ENCODE results near the gene PPP2R1B. TPM values are rescaled to one million over a fixed set of nuclear protein-coding genes. Genes with fewer than 3 reads are reported as not detected.

The PPP2R1B gene
- total RNA-seq, 1 donor from 2014 or later, result 37.9 TPM

DNA sequence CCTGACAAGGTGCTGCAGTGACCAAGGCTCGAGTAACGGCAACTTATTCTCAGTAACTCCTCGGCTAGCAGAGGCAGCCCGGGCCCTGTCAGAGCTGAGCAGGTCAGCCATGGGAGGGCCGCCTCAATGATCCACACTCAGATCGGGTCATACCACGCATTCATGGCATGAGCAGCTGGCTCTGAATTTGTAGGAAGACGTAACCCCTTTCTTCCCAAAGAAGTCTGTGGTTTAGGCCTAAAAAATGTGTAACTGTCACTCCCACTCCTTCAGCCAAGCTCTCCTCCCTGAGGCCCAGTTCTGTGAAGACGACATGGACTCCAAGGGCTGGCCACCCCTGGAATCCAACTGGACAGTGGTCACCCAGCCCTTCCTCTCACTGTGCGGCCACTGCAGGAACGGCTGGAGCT is 30.0 kb downstream of the PPP2R1B start:
- no peaks in the 10 kb centered on the region for H3K4me1 Mint-ChIP-seq
- intact Hi-C loops (cut with micrococcal nuclease), result no loop called here
- H3K36me3 Mint-ChIP-seq (ENCODE audit: low read depth), result peaks cover 28% of the 10 kb centered on the region
- H3K9me3 Mint-ChIP-seq, result no peaks in the 10 kb centered on the region
- POLR2A ChIA-PET, result no interaction called here
- CTCF ChIA-PET, result no interaction called here
- no peak for ATAC-seq (ENCODE audit: low read depth)
- H3K27me3 Mint-ChIP-seq, result no peaks in the 10 kb centered on the region
- H3K27ac Mint-ChIP-seq, result no peak overlapping the region
- H3K4me3 Mint-ChIP-seq, result no peak overlapping the region
- TF ChIP-seq, protein P1, sequence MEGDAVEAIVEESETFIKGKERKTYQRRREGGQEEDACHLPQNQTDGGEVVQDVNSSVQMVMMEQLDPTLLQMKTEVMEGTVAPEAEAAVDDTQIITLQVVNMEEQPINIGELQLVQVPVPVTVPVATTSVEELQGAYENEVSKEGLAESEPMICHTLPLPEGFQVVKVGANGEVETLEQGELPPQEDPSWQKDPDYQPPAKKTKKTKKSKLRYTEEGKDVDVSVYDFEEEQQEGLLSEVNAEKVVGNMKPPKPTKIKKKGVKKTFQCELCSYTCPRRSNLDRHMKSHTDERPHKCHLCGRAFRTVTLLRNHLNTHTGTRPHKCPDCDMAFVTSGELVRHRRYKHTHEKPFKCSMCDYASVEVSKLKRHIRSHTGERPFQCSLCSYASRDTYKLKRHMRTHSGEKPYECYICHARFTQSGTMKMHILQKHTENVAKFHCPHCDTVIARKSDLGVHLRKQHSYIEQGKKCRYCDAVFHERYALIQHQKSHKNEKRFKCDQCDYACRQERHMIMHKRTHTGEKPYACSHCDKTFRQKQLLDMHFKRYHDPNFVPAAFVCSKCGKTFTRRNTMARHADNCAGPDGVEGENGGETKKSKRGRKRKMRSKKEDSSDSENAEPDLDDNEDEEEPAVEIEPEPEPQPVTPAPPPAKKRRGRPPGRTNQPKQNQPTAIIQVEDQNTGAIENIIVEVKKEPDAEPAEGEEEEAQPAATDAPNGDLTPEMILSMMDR (IDR thresholded peaks at IDR 0.05), result no peak
- DNase-seq, result no peak

- H3K36me3 Mint-ChIP-seq (ENCODE audit: low read depth), result peaks cover 21% of the 10 kb centered on the region
- TF ChIP-seq, protein P1 (IDR thresholded peaks at IDR 0.05), result no peak
- intact Hi-C loops (cut with micrococcal nuclease), result no loop called here
- H3K27ac Mint-ChIP-seq, result no peak overlapping the region
- no peaks in the 10 kb centered on the region for H3K9me3 Mint-ChIP-seq
- ChIA-PET CTCF (no interaction called here), POLR2A (no interaction called here)
- DNase-seq, result no peak
- ATAC-seq (ENCODE audit: low read depth), result no peak
- no peaks in the 10 kb centered on the region for H3K4me1 Mint-ChIP-seq
- no peaks in the 10 kb centered on the region for H3K27me3 Mint-ChIP-seq
- H3K4me3 Mint-ChIP-seq, result no peak overlapping the region
Measured at GRCh38 chr11:111735262-111736116, 30.7 kb downstream of the PPP2R1B start.

DNA sequence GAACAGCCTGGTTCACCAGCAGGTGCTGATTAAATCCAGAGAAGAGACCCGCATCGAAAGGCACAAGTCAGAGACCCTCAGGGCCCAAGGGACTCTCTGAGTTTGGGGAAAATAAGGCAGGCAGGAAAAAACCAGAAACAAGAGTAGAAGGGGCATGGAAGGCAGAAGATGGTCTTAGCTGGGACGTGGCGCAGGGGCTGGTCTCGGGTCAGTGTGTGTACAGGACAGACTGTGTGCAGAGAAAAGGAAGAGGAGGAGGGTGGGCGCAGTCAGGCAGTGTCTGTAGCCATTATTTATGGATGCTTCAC is 31.3 kb downstream of the PPP2R1B start:
- intact Hi-C loops (cut with micrococcal nuclease), result no loop called here
- CTCF ChIA-PET, result no interaction called here
- POLR2A ChIA-PET, result no interaction called here
- Mint-ChIP-seq H3K27ac (no peak overlapping the region), H3K27me3 (no peaks in the 10 kb centered on the region), H3K4me3 (no peak overlapping the region), H3K36me3 (ENCODE audit: low read depth) (peaks cover 17% of the 10 kb centered on the region), H3K4me1 (no peaks in the 10 kb centered on the region), H3K9me3 (no peaks in the 10 kb centered on the region)
- DNase-seq, result no peak
- TF ChIP-seq, protein P1 (IDR thresholded peaks at IDR 0.05), result no peak
- no peak for ATAC-seq (ENCODE audit: low read depth)

- no peaks in the 10 kb centered on the region for H3K27me3 Mint-ChIP-seq
- CTCF ChIA-PET, result no interaction called here
- intact Hi-C loops (cut with micrococcal nuclease), result no loop called here
- no peak for ATAC-seq (ENCODE audit: low read depth)
- no peaks in the 10 kb centered on the region for H3K4me1 Mint-ChIP-seq
- TF ChIP-seq, protein P1 (IDR thresholded peaks at IDR 0.05), result no peak
- DNase-seq, result no peak
- peaks cover 11% of the 10 kb centered on the region for H3K36me3 Mint-ChIP-seq (ENCODE audit: low read depth)
- H3K9me3 Mint-ChIP-seq, result no peaks in the 10 kb centered on the region
- POLR2A ChIA-PET, result no interaction called here
- H3K27ac Mint-ChIP-seq, result no peak overlapping the region
- H3K4me3 Mint-ChIP-seq, result no peak overlapping the region
Measured at GRCh38 chr11:111734101-111734953, 31.9 kb downstream of the PPP2R1B start.

DNA sequence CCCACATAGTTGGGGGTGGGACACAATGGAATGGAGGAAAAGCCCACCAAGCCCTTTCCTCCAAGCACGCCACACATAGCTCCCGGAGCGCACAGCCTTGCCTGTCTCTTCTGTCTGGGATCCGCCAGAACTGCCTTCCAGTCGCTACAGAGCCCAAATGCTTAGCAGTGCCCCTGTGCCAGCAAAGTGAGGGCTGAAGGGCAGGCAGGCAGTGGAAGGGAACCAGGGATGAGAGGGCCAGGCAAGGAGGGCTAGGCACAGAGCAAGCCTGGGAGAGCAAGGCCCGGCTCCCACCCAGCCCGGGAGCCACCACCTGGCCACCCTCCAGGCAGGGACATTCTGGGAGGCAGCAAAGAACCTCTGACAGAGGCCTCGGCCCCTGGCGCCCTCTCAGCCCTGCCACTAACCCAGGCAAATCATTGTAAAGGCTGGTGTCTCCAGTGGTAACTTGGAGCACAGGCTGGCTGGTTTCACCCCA is 32.5 kb downstream of the PPP2R1B start:
- ChIA-PET CTCF (no interaction called here), POLR2A (no interaction called here)

More for the DNA sequence above, 32.5 kb downstream of the PPP2R1B start:
- H3K4me1 Mint-ChIP-seq, result no peaks in the 10 kb centered on the region
- ATAC-seq (ENCODE audit: low read depth), result no peak
- no peak for DNase-seq
- H3K27ac Mint-ChIP-seq, result no peak overlapping the region
- peaks cover 11% of the 10 kb centered on the region for H3K36me3 Mint-ChIP-seq (ENCODE audit: low read depth)
- TF ChIP-seq, protein P1 (IDR thresholded peaks at IDR 0.05), result no peak
- intact Hi-C loops (cut with micrococcal nuclease), result no loop called here
- H3K27me3 Mint-ChIP-seq, result no peaks in the 10 kb centered on the region
- no peak overlapping the region for H3K4me3 Mint-ChIP-seq
- no peaks in the 10 kb centered on the region for H3K9me3 Mint-ChIP-seq

All from activated B cell treated with CpG ODN at 0.5 μM for 24 hours (primary cell).